HG03378 (cell line): Measurements from ENCODE around the gene ALDH1A3.
"Not testable (repeated sequence)": the region's sequence is repeated elsewhere in the genome, so short reads cannot be mapped to it uniquely, and the experiment has no call there.

Experiments used
- ATAC-seq: cut with Tn5 transposase; IDR thresholded peaks from one replicate; pipeline ENCODE4 v1.9.1; 2021; ENCODE audit warnings: mild to moderate bottlenecking, moderate library complexity; ENCODE audit not compliant: unreplicated experiment

The ALDH1A3 gene

DNA sequence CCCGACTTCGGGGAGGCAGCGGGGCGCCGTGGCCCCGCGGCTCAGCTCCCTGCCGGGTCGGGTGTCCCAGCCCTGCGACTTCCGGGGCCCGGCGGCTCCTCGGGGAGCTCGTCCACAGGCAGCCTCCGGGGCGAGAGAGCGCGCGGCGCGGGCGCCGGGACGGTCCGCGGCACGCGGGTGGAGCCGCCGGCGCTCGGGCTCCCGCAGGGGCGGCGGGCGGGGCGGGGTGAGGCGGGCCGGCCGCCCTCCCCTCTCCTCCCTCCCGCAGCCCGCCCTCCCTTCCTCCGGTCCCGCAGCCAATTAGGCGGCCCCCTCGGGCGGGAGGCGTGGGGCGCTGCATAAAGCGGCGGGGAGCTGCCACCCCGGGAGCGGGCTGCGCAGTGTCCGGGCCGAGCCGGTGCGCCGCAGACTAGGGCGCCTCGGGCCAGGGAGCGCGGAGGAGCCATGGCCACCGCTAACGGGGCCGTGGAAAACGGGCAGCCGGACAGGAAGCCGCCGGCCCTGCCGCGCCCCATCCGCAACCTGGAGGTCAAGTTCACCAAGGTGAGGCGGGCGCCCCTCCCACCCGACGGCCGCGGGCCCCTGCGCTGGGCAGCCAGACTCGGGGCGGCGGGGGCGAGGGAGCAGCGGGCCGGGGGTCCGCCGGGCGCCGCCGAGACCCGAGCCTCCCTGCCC lies at the start of gene ALDH1A3:
Gene ALDH1A3, plus strand, starts transcription at position 368 of the 675 bp plus-strand sequence. Its CDS starts 77 bp downstream, at position 445.
- no peak for ATAC-seq

DNA sequence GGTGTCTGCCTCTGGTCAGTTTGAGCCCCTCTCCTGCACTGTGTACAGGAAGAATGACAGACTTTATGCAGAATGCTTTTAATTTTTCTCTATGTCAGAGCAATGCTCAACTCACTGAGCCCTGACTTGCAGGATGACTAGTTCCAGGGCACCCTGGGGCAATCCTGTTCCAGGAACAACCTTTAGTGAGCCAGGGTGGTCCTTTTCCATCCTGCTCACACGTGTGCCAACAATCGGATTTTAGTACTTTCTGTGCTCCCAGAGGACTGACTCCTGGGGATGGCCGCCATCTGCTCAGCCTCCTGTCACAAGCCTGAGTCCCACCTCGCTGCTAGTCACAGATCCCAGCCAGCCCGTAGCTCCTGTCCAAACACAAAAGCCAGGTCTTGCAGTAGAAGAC lies 48.2 kb upstream of the ALDH1A3 start:
- no peak for ATAC-seq

DNA sequence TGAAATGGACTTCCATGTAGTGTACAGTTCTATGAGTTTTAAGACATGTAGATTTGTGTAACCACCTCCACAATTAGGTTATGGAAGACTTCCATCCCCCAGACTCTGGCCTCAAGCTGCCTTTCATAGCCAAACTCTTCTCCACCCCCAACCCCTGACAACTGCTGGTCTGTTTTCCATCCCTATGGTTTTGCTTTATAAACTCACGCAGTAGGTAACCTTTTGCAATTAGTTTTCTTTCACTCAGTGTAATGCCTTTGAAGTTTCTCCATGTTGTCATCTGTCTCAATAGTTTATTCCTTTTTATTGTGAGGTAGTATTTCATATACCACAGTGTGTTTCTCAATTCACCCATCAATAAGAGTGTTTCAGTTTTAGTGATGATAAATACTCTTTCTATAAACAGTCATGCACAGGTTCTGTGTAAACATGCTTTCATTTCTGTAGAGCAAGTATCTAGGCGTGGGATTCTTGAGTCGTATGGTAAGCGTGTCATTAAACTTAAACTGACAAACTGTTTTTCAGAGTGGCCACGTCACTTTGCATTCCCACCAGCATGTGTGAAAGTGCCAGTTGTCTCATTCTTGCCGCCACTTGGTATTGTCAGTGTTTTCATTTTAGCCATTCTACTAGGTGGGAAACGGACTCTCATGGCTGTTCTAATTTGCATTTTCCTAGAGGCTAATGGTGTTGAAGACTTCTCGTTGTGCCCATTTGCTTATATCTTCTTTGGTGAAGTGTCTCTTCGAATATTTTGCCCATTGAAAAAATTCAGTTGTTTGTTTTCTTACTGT lies 47.3 kb upstream of the ALDH1A3 start:
- no peak for ATAC-seq

DNA sequence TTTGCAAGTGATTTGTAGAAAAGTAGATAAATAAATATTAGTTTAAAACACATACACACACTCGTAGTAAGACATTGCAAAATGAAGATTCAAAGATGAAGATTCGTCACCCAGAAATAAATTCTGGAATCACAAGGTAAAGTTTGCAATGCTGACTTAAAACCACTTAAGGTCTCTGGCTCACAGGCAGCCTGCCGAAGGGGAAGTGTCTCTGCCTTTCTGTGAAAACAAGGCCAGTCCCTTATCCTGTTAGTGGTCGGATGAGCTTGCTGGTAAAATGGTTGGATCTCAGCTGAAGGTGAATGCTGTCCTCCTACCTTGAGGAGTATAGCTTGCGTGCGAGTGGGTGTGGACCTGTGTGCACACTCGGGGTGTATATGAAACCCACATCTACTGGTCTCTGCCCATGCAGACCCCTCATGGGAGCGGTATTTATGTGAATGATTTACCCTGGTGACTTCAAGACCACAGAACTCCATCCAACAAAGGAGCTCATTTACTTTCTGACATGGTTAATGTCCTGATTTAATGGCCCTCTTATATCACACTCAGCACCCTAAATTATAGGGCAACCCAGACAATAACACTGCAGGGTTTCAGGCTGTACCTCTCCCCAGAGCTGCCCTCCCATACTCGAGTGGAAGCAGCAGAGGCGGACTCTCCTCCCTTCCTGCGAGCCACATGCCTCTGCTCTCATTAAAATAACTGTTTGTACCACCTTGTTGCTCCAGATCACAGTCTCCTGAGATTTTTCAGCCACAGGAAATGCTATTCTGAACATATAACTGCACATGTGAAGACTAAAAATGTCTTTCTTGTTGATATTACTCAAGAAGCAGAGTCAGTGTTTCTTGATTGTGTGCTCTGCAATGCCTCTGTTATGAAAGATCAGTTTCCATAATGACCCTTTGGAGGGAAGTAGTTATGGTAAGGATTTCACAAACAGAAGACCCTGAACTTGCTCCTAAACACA lies 45.9 kb upstream of the ALDH1A3 start:
- no peak for ATAC-seq

DNA sequence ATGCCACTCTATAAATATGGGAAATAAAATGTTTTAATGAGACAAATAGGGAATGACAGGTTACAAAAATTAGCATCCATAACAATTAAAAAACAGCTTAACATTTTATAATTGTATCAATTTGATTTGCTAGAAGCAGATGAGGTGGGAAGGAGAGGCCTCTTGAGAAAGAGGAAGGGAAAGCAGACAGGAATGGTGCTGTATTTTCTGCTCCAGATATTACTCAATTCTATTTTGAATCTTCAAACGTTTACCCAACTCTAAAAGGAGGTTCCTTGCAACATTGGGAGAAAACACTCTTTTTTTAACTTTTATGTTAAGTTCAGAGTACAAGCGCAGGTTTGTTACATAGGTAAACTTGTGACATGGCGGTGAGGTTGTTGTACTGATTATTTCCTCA lies 44.9 kb upstream of the ALDH1A3 start:
- no peak for ATAC-seq

DNA sequence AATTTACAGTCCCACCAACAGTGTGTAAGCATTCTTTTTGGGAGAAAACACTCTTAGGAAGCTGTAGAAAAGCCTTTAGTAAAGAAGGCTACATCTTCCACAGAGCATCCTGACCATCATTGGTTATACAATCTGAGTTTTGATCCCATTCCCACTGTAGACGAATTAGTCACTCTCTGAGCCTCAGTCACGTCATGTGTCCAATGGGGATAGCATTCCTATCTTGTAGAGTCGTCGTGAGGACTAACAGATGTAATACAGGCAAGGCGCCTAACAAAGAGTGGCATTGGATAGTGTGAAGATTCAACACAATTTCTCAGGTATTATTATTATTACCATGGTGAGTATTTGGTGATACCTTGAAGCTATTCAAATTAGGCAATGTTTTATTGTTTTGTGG lies 44.0 kb upstream of the ALDH1A3 start:
- ATAC-seq, result no peak

DNA sequence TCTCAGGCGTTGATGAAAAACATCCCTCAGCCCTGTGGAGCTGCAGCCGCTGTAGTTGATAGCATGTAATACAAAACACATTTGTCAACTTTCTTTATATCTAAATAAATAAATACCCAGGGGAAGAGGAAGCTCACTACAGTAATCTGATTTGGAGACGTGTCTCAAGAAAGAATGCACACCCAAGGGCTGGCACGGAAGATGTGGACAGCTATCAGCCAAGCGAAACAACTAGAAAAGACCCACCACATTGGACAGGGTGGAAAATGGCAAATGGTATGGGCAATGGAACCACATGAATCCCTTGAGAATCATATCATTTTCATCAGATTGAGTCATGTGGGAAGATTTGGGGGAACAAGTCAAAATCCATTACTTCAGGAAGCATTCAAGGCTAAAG lies 43.1 kb upstream of the ALDH1A3 start:
- no peak for ATAC-seq

DNA sequence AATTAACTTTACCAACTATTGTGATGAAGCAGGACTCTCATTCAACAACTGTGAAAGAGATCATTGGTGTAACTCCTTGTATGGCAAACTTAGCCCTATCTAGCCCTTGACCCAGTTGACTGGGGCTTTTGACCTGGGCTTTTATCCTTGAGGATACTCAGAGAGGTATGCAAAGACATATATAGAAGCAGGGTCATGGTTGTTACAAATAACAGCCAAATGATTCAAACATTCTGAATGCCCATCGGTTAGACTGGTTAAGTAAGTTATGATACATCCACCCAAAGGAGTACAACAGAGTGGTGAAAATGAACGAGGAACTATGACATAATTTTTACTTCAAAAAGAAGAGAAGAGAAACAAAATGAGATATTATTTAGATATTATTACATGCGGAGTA lies 38.2 kb upstream of the ALDH1A3 start:
- no peak for ATAC-seq

DNA sequence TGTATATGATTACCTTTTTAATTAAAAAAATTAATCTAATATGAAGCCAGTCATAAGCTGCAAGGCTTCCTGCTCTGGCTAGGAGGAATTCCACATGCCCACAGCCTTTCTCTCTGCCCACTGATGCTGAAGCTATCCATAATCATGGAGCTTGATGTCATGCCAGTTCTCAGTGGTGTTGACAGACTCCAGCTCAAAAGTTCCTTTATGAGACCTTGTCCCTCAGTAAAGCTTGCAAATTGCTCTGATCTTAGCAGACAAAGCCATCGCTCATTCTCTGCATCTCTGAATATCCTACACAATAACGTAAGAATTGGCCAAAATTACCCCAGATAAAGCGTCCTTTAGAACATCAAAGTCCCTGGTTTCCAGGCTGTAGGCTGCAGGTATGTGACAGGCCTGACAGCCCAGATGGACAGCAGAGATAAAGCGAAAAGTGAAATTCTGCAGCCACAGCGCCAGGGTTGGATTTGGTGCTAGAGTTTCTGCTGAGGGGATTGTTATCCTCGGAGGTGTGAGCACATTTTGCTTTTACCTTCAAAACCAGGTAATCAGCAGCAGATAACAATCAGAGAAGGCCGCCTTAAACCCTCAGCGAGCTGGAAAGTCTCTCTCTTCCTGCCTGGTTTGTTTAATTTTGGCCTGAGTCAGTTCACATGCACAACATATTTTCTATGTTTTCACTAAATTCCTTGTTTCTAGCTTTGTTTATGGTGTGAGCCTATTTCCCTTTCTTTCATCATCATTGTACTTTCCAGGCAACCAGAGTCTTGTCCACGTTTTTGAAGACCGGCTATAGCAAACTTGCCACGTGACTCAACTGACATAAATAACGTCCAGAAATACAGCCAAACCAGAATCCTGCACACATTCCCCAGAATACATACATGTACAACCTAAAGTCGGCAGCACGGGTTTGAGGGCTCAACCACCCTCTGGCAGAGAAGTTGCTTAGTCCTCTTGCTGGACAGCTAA lies 36.6 kb upstream of the ALDH1A3 start:
- ATAC-seq, result no peak

DNA sequence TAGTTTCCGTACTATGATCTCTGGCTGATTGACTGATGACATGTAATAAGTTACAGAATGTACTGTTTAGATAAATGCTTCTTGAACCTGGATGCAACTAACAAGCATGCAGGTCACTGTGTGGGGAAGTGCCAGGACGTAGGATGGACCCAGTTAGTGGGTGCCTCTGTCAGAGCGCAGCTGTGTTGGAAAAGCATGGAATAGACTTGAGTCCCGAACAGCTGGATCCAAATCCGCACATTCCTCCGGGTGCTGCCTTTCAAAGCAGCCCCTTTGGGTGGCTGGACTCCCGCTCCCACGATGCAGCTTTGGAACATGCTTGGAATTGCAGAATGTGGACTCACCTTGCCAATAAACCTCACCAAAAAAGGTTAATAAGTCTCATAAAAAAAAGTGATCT lies 35.5 kb upstream of the ALDH1A3 start:
- no peak for ATAC-seq

DNA sequence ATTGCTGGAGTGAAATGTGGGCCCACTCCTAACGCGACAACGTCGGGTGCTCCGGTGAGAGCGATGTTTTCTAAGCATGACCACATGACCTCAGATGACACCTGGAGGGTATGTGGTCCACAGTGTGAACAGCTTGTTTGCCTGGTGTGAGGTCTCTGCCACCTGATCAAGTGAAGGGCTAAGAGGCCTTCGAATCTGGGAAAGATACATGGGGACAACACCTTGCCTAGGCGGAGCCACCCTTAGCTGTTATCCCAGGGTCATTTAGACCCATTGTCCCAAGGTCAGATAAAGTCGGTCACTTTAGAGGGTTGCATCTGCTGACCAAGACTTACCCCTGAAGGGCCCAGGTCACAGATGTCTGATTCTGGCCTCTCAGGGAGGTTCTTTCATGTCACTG lies 34.9 kb upstream of the ALDH1A3 start:
- ATAC-seq, result no peak

DNA sequence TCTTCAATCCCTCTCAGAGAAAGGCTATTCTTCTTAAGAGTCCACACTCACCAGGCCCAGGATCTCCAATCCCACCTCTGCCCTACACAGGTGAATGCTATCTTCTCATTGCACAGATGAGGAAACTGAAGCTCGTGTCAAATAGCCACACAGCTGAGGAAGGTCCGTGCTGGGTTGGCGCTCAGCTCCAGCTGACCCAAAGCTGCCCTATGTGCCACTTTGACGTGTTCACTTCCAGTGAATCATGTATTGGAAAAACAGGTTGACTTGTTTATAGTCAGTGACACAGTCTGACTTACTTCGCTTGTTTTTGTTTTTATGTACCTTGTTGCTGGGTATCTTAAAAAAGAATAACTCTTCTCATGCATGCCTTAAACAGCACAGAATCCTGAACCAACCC lies 32.4 kb upstream of the ALDH1A3 start:
- ATAC-seq, result no peak

DNA sequence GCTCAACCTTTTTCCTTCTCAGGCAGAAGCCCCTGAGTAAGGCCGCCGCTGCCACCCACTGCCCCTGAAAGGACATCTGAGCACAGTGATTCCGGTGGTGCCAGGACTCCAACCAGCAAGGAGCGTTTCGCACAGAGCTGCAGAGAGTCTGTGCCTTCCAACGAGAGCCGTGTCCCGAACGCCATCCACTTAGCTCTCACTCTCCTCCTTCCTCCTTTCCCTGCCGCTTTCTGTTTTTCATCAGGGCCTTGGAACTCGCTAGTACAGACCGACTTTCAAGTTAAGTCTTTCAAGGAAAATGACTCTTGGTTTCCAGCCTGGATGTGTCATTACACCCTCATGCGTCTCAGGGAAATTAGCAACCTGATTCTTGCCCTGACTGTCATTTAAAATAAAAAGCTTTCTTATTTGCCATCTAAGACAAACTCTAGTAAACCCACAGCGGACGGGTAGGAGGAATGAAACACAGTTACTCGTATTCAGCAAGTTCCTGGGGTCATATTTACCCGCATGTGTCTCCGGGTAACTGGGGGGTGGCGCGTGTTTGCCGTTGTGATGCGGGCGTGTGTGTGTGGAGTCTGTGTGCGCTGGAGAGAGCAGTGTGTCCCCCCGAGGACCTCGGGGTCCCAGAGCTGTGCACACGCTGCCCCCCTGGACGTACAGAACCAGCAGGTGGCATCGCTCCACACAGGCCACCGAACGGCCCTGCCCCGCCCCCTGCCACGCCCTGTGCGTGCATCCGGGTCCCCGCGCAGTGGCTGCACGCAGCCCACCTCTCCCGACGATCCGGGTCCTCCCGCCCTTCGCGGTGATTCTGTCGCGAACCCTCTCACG lies 30.4 kb upstream of the ALDH1A3 start:
- ATAC-seq, result no peak

DNA sequence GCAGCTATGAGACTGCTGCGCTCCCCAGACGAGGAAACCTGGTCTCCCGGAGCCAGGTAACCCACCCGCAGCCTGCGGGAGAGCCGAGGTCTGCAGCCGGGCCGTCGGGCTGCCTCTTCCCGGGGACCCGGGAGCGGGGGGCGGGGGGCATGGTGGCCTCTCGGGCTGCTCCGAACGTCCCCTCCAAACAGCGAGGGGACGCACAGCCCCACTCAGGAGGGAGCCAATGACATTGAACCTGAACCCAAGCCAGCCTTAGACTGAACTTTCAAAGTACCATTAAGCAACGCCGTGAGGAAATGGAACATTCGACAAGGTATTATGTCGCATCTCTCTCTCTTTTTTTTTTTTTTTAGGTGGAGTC lies 29.8 kb upstream of the ALDH1A3 start:
- no peak for ATAC-seq

DNA sequence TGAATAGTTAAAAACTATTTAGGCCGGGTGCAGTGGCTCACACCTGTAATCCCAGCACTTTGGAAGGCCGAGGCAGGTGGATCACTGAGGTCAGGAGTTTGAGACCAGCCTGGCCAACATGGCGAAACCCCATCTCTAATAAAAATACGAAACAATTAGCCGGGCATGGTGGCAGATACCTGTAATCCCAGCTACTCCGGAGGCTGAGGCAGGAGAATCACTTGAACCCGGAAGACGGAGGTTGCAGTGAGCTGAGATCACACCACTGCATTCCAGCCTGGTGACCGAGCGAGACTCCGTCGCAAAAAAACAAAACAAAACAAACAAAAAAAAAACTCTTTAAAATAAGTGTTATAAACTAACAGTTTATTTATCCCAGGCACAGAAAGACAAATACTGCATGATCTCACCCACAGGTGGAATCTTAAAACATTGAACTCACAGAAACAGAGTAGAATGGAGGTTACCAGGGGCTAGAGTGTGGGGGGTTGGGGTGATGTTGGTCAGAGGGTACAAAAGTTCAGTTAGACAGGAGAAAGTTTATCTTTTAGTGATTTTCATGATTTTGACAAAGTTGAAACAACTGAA lies 28.1 kb upstream of the ALDH1A3 start:
- not testable (repeated sequence) for ATAC-seq

DNA sequence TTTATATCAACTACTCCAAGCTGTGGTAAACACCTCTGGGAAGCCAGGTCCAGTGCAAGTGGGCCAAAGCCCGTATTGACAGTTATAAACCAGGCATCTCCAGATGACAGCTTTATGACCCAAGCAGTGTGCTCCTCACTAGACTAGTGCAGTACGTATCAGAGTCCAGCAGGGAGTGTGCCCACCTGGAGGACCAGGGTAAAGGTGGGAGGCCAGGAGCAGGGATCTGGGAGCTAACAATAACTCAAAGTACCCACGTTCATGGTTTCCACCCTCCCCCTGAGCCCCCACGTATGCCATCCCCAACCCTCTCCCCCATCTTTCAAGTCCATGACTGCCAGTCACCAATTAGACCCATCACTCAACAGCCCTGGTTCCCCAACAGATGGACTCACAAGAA lies 27.0 kb upstream of the ALDH1A3 start:
- ATAC-seq, result no peak

DNA sequence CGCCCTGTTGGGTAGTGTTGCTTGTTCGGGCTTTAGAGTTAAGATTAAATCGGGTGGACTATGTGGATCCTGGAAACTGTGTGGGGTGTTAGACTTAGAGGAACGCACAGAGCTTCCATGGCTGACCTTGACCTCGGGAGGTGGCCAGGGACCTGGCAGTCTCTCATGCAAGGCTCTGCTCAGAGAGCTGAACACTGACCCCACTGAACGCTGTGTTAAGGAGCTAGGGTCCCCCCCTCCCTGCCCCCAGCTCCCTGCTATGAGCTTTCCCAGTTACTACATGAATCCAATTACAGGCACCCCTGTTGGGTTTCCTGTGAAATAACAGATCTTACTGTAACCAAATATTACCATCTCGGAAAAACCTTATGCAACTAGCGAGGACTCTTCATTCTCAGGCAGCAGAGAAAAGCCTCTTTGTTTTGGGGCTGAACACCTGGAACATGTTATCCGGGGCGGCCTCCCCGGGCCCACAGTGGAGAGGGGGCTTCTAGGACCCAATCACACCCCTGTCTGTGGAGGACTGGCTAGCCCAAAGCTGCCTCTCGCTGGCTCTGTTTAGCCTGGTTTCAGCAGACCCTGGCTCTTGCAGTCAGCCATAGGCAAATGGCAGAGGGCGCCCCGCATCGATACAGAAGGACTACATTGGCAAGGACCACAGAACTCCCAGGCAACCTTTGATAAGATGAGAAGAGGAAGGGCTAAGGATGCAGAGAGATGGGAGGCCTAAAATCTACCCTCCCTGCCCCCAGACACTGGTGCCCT lies 25.8 kb upstream of the ALDH1A3 start:
- no peak for ATAC-seq

DNA sequence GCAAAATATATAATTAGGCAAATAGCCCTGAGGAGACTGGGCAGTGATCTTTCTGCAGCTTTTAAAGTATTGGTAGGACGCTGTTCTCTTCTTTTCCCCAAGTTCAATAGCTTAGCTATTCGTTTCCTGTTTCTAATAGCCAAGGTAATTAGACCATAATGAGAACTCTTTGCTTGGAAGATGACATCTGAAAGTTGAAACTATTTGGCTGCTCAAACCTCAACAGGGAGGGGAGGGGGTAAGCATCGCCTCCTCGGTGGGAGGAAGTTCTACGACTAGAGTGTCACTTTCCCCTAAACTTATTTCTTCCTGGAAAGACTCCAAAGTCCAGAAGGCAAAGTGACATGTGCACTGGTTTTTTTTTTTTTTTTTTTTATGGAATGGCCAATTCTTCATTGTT lies 22.8 kb upstream of the ALDH1A3 start:
- ATAC-seq, result no peak
